Jurkat, Clone E6-1 (cell line): ENCODE results near the gene OSTF1.

Experiments used
- DNase-seq: peaks from one replicate; pipeline ENCODE4 v3.0.0-alpha.2; 2011; ENCODE audit warnings: low read depth, low spot score
- H3K4me3 ChIP-seq: 2 replicates; pipeline ENCODE4 v1.5.1; 2011; ENCODE audit warnings: mild to moderate bottlenecking, low read length, control low read depth, moderate library complexity

The OSTF1 gene

GRCh38 chr9:75083188-75083970, 4.9 kb upstream of the OSTF1 start:
- no peak overlapping the region for H3K4me3 ChIP-seq
- no peak for DNase-seq

DNA sequence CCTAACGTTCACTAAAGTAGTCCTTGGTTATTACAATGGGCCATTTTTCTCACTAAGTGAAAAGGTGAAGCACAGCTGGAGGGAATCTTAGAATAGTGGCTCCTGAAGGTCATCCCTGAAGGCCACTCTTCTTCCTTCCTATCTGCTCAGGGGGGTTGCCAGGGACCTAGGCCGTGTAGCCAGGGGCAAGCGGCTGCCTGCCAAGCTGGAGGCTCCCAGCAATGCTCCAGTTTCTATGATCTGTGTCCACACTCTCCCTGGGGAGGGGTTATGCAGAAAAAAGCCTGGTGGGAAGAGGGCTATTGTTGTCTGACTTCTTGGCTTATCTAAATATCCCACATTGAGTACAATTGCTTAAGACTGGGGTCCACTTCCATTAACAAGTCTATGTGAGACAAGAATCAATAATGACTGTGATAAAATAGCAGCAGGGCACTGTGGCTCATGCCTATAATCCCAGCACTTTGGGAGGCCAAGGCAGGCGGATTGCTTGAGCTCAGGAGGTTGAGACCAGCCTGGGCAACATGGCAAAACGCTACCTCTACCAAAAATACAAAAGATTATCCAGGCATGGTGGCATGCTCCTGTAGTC, 4.1 kb upstream of the OSTF1 start:
- DNase-seq: no peak
- H3K4me3 ChIP-seq: no peak overlapping the region

DNA sequence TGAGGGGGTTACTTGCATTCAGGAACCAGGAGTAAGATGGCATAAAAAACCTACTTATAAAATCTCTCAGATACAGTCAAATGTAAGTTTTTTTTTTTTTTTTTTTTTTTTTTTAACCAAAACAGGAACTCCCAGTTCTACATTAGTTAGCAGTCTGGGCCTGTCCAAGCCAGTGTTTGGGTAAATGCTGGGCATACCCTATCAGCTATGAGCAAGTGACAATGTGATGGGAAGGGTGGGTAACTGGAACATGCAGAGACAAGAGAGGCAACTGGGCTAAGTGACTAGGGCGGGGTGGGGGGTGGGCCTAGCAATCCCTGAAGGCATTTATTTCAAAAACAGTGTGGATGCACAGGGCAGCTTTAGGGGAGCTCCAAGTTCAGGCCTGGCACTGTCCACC, 2.7 kb upstream of the OSTF1 start:
- no peak overlapping the region for H3K4me3 ChIP-seq
- no peak for DNase-seq

GRCh38 chr9:75086541-75087288, 1.6 kb upstream of the OSTF1 start:
- no peak for DNase-seq
- peak overlapping the region; percentile 85 for H3K4me3 ChIP-seq

DNA sequence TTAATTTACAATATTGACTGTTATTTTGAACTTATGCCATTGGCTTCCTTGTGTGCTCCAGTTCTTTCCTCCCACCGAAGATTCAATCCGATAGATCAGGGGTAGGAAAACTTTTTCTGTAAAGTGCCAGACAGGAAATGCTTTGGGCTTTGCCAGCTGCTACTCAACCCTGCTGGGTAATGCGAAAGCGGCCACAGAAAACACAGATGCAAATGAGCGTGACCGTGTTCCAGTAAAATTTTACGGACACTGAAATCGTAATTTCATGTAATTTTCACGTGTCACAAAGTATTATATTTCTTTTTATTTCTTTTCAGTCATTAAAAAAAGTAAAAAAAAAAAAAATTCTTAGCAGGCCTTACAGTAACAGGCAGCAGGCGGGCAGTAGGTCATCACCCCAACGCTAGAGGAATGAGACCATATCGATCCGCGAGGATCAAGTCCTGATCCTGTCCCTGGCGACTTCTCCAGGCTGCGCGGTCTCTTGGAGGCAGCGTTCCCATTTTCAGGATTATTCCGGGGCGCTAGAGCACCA, 958 bp upstream of the OSTF1 start:
- peak; percentile 37 for DNase-seq
- H3K4me3 ChIP-seq: peak overlapping the region; percentile 85

DNA sequence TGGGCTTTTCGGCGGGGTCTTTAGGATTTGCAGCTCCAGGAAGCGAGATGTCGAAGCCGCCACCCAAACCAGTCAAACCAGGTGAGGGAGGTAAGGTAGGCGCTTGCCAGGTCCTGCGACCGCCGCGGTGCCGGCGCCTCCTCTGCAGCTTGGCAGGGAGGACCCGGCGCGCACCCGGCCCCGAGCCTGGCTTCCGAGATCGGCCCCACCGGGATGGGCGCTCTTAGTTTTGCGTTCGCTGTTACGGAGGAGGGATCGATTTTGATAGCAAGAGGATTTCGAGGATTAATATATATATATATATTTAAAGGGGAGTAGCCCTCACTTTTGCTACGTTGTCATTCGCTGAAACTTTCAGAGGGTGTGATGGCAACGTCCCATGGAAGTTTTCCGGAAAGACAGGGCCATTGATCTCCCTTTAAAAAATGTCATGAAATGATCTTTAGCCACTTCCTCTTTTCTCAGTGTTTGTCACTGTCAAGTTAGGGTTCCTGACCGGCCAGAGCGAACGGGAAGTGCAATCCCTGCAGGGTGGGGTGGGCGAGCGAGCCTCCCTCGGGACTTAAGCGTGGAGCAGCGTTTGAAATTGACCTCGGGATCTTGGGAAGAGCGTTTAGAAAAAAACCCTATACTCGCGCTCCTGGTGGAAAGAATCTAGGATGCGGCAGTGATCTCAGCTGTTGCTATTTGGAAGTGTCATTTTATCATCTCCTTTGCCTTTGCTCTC, 495 bp downstream of the OSTF1 start:
- DNase-seq: no peak
- peak overlapping the region; percentile 80 for H3K4me3 ChIP-seq

DNA sequence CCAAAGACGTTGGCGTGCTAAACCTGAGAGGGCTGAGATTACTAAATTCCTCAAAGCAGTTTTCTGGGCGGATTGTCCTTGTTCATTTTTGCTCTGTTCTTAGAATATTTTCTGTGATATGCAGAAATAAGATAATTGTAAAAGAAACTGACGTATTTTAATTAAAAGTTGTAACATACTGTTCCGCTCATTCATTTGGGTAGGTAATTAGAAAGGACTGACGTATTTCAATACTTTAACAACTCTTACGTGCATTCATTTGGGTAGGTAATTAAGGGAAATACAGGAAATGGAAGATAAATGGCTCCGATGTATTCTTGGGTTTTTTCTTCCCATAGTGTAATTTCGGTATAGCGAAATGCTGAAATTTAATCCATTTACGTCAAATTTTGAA, 1.1 kb downstream of the OSTF1 start:
- peak overlapping the region; percentile 80 for H3K4me3 ChIP-seq
- no peak for DNase-seq

DNA sequence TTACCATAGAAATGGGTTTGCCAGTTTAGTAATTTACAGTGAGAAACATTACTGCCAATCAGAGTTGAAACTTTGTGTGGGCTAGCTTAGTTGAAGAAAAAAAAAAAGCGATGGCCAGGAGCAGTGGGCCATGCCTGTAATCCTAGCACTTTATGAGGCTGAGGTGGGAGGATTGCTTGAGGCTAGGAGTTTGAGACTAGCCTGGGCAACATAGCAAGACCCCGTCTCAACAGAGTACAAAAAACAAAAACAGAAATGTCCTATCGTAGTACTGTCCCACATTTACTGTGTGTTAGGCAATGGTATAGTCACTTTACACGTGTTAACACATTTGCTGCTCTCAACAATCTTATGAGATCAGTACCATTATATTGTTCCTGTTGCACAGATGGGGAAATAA, 2.3 kb downstream of the OSTF1 start:
- no peak for DNase-seq
- H3K4me3 ChIP-seq: no peak overlapping the region

GRCh38 chr9:75092766-75093165, 4.5 kb downstream of the OSTF1 start:
- H3K4me3 ChIP-seq: no peak overlapping the region
- DNase-seq: no peak

DNA sequence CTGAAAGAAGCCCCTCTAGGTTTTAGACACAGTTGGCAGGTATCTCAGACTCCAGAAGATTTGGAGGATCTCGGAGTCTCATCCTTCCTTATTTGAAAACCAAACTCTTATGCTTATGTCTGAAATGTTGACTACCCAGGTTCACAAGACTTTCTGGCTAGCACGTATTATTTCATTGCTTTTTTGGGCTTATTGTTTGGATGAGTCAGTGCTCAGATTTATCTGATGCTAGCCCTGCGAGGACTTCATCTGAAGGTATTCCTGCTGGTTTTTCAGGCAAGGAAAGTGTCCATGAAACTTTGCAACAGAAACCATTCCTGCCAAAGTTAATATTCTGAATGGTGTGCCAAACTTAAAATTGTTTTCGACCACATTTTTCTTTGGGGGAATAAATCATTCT, 8.5 kb downstream of the OSTF1 start:
- DNase-seq: no peak
- H3K4me3 ChIP-seq: no peak overlapping the region

- no peak overlapping the region for H3K4me3 ChIP-seq
- DNase-seq: no peak
These were observed 12.8 kb downstream of the OSTF1 start for GRCh38 chr9:75101004-75101588.

DNA sequence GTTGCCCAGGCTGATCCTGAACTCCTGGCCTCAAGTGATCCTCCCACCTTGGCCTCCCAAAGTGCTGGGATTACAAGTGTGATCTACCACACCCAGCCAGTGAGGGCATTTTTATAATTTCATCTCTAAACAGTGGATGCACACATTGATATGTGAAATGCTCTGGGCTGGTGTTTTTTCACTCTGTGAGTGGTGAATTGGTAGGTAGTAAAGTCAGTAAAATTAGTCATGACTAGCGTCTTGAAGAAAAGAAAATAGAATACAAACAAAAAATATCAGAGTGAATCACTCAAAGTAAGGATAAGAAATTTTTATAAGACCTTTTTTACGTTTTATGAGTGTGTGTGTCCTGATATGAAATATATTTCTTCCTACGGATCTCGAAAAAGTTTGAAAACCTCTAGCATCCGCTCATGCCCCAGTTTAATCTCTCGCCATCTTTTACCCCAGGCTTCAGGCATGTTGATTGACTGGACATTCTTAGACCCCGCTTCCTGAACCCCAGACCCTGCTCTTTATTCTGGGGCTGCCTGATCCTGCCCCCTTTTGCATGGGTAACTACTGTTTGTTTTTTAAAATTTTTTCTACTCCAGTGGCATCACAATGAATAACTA, 14.0 kb downstream of the OSTF1 start:
- H3K4me3 ChIP-seq: no peak overlapping the region
- DNase-seq: no peak

DNA sequence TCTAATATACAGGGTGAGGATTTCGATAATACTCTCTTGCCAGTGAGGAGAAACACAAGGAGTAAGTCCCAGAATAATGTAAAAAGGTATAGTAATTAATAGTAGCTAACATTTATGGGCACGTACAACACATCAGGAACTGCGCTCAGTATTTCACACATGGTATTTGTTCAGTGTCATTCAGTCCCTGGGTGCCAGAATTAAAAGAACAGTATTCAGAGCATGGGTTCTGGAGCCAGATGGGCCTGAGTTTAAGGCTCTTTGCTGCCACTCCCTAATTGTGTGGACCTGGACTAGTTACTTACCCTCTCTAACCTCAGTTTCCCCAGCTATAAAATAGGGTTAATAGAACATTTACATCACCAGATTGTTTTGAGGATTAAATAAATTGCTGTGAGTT, 16.3 kb downstream of the OSTF1 start:
- DNase-seq: no peak
- H3K4me3 ChIP-seq: no peak overlapping the region

GRCh38 chr9:75105019-75105540, 16.8 kb downstream of the OSTF1 start:
- no peak for DNase-seq
- no peak overlapping the region for H3K4me3 ChIP-seq

- DNase-seq: no peak
- no peak overlapping the region for H3K4me3 ChIP-seq
These were observed 17.5 kb downstream of the OSTF1 start for GRCh38 chr9:75105841-75106240.

DNA sequence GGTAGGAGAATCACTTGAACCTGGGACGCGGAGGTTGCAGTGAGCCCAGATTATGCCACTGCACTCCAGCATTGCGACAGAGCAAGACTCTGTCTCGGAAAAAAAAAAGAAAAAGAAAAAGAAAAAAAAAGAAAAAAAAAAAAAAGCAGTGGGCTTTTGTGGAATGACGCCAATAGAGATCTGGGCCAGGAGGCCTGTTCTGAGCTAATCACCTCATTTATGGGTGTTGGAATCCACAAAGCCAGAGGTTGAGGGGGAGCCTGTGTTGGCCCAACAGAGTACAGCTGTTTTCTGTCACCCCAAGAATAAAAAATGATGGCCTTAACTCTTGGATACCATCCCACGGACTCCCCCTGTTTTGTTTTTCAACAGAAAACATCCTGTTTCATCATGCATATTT, 18.5 kb downstream of the OSTF1 start:
- no peak for DNase-seq
- H3K4me3 ChIP-seq: no peak overlapping the region

DNA sequence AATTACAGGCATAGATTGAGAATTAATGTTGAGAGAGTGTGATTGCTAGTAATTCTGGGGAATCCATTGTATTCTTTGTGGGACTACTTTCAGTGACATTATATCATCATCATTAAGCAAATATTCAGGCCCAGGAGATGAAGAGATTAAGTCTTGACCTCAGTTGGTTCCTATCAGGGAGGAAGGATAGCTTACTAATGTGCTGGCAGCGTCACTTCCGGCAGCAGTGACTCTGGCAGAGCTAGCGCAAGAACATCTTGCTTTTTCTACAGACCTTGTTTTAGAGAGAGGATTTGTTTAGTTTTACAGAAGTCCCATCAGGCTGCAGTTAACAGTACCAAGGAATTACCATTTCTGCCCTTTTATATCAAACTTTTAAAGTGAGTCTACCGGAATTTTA, 20.3 kb downstream of the OSTF1 start:
- DNase-seq: no peak

DNA sequence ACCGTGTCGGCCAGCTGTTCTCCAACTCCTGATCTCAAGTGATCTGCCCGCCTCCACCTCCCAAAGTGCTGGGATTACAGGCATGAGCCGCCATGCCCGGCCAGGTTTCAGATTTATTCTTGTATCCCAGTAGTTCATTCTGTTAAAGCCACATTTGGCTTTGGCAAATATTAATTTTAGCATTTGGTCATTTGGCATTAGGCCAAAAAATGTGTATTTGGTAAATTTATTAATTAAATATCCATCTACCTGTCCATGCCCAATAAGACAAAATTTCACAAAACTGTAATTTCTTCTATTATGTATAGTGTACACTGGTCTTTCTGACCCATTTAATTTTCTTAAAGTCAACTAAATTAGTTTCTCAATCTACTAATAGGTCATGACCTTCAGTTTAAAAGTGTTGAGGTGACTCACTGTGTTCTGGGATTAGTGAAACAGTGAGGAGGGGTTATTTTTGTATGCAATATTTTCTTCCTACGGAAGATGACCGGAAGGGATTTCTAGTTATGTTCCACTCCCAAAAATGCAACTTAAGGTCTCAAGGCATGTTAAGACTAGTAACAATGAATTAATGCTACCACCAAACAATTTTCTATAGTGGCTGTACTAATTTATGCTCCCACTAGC, 21.0 kb downstream of the OSTF1 start:
- no peak overlapping the region for H3K4me3 ChIP-seq
- DNase-seq: no peak

More for the DNA sequence above, 20.3 kb downstream of the OSTF1 start:
- no peak overlapping the region for H3K4me3 ChIP-seq
